ENCODE measurements around the gene ASTL.

DNA sequence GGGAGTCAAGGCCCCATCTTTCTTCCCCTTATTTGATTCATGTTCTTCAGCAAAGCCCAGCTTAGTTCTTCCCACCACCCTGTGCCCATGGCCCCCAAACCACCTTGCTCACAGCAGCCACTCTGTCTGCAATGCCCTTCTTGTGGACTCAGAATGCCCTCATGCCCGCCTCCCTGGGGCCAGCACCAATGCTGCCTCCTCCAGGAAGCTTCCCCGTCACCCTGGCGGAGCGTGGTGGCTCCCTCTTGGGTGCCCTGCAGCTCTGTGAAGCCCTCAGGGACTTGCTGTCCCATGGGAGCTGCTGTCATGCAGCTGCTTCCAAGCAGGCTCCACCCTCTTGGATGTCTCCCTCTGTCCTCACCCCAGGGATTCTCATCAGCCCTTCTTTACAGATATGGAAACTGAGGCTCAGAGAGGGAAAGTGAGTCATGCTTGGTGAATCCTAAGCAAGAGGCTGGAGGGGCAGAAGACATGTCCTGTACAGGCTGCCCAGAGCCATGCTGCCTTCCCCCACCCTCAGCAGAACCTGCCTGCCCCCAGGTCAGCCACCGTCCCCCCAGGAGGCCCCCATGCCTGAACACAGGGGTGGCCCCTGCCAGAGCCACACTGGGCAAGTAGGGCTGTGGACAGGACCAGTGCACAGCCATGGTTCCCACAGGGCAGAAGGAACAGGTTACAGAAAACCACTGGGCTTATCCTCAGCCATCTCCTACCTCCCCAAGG lies 18.8 kb upstream of the ASTL start:
- TF ChIP-seq CTCF (IDR thresholded peaks at IDR 0.05; ENCODE audit: extremely low read depth in 1 of 2, insufficient read depth in 1 of 2, low read depth in 1 of 2, low read length in 2 of 2) (no peak), POLR2A (IDR thresholded peaks at IDR 0.05; ENCODE audit: low read depth, low read length) (no peak), GATA2 (IDR thresholded peaks at IDR 0.05; ENCODE audit: insufficient read depth, insufficient read length, low read depth, low read length) (no peak), EZH2 (IDR thresholded peaks at IDR 0.05; ENCODE audit: borderline replicate concordance, low read depth, low read length, severe bottlenecking) (no peak), FOS (IDR thresholded peaks at IDR 0.05; ENCODE audit: borderline replicate concordance, insufficient read depth, low read length) (no peak)

All from endothelial cell of umbilical vein (primary cell).